AML-193 (cell line): ENCODE data around the gene NUMA1.

ENCODE experiments used
- DNase-seq, 2 experiments: peaks; one replicate each; lab custom pipeline; 2025; lab: John Stamatoyannopoulos, UW

Gene NUMA1

GRCh38 chr11:71962428-71963038 is 117.8 kb downstream of the NUMA1 start:
- peak; percentile 13 to 23 for DNase-seq

GRCh38 chr11:71955898-71956456 is 124.4 kb downstream of the NUMA1 start:
- DNase-seq: no peak
